ENCODE results near the gene WDR44.

- no peak for TF ChIP-seq EZH2 (optimal IDR thresholded peaks at IDR 0.05; ENCODE audit: low read depth, low read length)
- TF ChIP-seq CTCF (IDR thresholded peaks at IDR 0.05; ENCODE audit: low read length) = no peak
- no peak for TF ChIP-seq EZH2phosphoT487 (IDR thresholded peaks at IDR 0.05; ENCODE audit: low read length)
These were observed 16.7 kb upstream of the WDR44 start for GRCh38 chrX:118329175-118329574.
